HG03097 (cell line): ENCODE data around the gene FILIP1L.

Source experiments
- ATAC-seq: cut with Tn5 transposase; IDR thresholded peaks from one replicate; pipeline ENCODE4 v1.9.1; 2021; ENCODE audit not compliant: unreplicated experiment, low FRiP score

FILIP1L gene

DNA sequence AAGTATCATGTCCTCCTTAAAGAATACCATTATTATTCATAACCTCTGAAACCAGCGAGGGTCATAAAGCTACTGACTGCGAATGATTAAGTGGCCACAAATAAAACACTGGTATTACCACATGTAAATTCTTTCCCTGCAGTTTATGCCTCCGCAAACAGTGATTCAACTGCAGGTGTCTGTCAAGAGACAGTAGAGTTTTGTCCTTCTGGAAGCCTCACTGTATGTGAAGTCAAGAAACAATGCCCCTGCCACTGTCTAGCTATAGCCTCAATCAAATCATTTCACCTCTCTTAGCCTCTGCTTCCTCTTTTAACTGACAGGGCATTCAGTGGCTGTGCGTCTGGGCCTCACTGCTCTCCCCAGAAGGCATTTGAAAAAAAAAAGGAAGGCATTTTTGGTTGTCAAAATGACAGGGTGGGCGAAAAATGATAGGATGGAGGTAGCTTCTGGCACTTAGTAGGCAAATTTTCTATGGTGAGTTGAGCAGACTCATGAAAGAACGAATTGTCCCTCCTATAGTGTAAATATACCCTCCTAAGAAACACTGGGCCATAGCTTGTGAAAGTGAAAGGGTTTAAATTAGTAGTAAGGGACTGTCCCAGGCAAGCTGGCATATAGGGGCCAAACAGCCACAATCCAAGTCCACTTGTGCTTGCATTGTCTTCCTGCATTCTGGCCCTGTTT, 66.7 kb downstream of the FILIP1L start:
- ATAC-seq, result peak; percentile 78

GRCh38 chr3:100046986-100047385, 67.3 kb downstream of the FILIP1L start:
- no peak for ATAC-seq

DNA sequence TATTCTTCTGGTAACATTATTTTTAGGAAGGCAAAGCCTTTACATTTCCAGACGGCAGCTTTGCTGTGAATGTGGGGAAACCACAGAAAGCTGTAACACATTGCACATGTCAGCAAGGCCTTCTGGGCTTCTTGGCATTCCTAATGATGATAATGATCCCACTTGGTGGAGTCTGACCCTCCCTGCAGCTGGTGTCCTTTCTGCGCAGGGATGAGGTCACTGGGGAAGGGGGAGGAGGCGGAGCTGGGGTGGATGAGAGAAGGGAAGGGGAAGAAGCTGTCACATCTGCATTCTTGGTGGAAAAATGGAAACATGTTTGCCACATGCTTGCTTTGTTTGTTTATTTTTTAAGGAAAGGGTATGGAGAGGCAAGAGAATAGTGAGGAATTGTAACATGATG, 68.6 kb downstream of the FILIP1L start:
- ATAC-seq, result no peak

DNA sequence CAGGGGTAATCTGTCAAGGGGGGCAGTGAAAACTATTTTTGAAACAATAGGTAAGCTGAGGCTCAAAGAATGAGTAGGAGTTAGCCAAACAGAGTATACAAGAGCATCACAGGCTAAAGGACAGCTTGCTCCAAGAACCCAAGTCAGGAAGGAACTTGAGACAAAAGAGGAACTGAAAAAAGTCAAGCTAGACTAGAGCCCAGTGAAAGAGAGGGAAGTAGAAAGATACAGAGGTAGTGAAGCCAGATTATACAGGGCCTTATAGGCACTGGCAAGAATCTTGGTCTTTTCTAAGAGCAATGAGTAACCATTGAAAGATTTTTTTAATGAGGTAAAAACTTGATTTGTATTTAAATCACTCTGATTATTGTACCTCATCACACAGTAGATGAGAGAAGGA, 69.9 kb downstream of the FILIP1L start:
- ATAC-seq, result peak; percentile 67

- ATAC-seq, result no peak
Observed at GRCh38 chr3:100043271-100043670, 71.0 kb downstream of the FILIP1L start.

DNA sequence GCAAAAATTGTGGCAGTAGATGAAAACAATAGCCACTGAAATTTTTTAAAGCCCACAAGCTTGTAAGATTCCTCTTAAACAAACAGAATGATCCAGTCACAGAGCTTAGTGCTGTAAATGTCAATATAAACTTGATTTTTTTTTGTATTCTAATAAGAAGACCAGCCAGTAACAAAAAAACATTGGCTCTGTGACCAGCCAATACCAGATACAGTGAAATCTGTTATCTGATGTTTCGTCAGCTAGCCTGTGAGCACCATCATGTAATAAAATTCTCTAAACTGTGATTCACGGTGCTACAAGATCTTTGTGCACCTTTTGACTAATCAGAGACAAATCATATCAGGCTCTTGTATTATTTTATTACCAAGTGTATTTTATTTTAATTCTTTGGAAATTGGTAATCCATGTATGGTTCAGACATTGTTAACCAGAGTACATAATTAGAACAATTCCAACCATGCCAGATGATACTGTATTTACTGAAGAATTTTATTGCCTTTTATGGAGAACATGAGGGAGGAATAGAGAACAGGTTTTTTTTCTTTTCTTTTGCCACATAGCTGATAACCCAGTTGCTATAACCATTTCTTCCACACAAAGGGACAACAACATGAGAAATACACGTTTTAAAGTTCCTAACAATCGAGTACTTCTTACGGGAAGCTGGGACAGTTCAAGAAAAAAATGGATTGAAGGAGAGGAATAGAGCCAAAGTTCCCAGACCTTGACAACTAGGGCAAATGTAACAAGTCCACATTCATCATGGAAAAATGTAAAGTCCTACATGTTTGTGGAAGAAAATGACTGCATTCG, 71.9 kb downstream of the FILIP1L start:
- ATAC-seq, result no peak

GRCh38 chr3:100041328-100041749, 73.0 kb downstream of the FILIP1L start:
- ATAC-seq, result no peak

GRCh38 chr3:100040451-100041225, 73.7 kb downstream of the FILIP1L start:
- ATAC-seq, result no peak

DNA sequence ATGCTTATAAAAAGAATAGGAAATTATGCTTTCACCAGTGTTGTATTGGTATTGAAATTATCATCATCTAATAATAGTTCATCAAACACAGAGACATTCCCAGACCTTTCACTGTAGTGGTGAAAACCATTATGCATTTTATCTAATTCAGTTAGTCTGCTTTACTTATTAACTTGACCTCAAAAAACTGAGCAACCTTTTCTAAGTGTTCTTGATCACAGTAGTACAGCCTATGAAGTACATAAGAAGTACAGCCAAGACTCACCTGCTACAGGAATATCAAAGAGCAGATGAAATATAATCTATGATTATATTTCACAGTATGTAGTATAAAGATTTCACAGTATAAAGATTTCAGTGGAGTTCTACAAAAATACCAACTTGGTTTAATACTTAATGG, 75.2 kb downstream of the FILIP1L start:
- ATAC-seq, result no peak

DNA sequence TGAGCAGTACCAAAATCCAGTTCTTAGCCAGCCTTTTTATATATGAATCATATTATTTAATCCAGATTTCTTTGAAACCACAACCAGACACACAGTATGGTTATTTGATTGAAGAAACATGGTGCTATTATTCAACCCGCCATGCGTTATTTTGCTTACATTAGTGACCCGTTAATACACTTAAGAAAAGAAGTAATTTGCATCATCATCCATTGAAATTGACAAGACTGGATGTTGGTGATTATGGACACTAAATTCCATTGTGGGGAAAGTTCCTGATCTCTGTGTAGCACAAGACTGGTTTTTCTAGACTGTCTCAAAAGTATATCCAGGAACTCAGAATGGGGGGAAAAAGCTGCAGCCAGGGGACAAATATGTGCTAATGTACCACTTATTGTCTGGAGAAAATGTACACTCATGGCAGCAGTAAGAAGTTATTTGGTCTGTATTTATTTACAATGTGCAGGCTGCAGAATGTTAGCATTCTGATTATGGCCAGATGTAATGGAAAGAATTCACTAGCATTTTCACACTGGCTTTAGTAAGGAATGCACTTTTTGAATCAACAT, 80.3 kb downstream of the FILIP1L start:
- ATAC-seq, result no peak

- ATAC-seq, result no peak
Observed at GRCh38 chr3:100033184-100033583, 81.1 kb downstream of the FILIP1L start.

GRCh38 chr3:100032243-100032642, 82.1 kb downstream of the FILIP1L start:
- ATAC-seq, result no peak

DNA sequence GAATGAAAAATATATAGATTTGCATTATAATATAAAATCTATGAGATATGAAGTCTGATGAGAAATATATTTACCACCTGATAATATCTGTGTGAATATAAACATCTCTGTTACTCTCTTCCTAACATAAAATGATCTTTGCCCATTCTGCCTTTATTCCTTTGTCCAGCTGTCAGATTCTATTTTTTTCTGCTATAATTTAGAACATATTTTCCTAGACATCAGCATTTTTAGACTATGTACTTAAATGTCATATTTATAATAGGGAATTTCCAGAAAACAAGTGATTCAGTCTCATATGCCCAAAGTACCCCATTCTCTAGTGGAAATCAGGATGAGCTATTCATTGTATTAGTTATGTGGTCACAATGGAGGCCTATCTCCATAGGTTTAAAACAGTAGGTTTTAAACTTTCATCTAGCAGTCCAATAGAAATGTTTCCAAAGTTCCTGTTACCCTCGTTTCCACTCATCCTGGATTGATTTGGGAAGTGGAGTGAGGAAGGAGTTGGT, 83.3 kb downstream of the FILIP1L start:
- ATAC-seq, result no peak

DNA sequence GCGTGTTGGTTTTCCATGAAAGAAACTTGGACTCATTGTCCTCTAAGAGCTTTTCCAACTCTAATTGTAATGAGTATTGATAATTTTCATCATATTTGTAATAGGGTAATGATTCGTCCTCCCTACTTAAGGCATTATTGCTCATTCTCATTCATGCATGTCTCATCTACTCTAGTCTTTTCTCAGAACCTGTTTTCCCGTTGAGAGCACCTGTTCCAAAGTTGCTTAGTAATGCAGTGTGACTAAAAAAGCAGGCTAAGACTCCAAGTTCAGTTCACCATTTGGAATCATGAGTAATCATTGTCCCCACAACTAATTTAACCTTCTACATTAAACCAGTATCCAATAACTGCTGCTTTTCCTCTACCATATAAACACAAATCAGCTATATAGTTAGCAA, 84.0 kb downstream of the FILIP1L start:
- ATAC-seq, result no peak

- no peak for ATAC-seq
Observed at GRCh38 chr3:100029689-100030088, 84.6 kb downstream of the FILIP1L start.

- no peak for ATAC-seq
Observed at GRCh38 chr3:100029052-100029451, 85.2 kb downstream of the FILIP1L start.

- no peak for ATAC-seq
Observed at GRCh38 chr3:100027321-100027720, 87.0 kb downstream of the FILIP1L start.

DNA sequence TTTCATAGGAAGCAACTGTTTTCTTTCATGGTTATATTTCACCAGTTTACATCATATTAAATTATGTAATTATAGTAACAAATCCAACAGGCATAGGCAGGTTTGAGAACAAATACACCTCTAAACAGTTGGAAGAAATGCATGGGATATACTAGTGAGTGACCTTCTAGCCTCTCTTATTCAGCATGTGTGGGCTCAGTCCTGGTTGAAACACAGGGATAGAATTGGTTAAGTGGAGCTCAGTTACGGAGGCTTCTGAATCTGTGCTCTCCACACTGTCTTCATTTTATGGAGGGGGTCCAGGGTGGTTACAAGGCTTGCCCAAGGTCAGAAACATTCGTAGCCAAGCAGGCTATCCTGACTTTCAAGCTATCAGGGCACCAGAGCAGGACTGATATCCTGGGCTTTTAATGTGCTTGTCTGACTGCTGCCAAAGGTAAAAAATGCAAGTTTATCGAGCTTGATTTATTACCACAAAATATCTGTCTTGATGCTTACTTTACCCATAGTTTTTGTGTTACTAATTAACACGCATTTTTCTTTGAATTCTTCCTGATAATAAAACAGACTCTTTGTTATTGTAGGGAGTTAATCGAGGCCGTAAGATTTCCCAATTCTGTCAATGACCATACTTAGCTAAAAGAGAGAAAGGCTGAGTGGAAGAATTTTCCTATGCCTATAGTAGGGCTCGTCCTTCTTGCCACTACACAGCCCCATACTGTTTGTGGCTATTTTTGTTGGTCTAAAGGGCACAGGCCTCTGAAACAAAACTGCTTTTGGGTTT, 89.6 kb downstream of the FILIP1L start:
- ATAC-seq, result no peak

DNA sequence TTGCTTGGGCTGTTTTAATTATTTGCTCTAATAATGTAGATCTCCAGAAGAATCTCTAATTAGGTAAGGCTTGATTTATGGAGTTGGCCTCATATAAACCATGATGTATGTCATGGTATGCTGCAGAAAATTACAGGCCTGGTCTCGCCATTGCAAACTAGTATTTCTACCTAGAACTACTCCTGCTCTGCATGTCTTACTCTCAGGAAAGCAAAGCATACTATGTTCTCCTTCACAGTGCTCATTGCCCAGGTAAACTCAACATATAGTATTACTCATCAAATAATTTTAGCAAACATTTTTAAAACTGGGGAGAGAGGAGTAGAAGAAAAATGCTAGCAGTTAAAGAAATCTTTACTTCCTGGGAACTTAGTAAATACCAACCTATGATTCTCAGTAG, 90.7 kb downstream of the FILIP1L start:
- no peak for ATAC-seq

GRCh38 chr3:100023150-100023549, 91.2 kb downstream of the FILIP1L start:
- no peak for ATAC-seq
